ENCODE results near the gene MYO1G.

- TF ChIP-seq POLR2A (IDR thresholded peaks at IDR 0.05), result peak; percentile 68
- no peak for TF ChIP-seq CTCF (IDR thresholded peaks at IDR 0.05)
Measured at GRCh38 chr7:45000093-45001032, 21.5 kb upstream of the MYO1G start, which contains the start of gene CCM2.

Measured in right lobe of liver (tissue), 4 donors.